Stimulated activated CD8-positive, alpha-beta memory T cell treated with anti-CD3 and anti-CD28 coated beads, Interleukin-15, amount 100 ng/mL, for 24 hours (primary cell): Measurements from ENCODE around the gene PLXDC2.
"Not testable (repeated sequence)": the region's sequence is repeated elsewhere in the genome, so short reads cannot be mapped to it uniquely, and the experiment has no call there.

ENCODE experiments used
- DNase-seq: peaks from one replicate; pipeline ENCODE4 v3.0.0-alpha.2; 2020; ENCODE audit warnings: low read depth

PLXDC2 gene

DNA sequence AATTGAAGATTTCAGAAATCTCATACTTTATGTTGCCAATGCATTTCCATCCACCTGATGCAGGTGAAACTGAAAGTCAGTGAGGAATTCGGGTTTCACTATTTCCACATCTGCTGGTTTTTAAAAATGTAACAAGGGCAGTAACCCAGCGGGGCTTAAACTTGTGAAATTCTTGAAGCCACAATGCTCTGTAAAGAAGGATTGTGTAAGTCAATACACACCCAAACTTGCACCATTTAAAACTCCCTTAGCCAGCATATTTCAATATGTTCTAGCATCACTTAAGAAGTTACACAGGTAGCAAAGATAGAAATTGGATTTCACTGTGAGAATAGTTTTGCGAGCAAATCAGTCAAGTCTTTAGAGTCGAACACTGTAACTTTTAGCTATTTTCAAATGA, 386.1 kb downstream of the PLXDC2 start:
- no peak for DNase-seq

GRCh38 chr10:20207653-20208052, 391.4 kb downstream of the PLXDC2 start:
- DNase-seq: no peak

DNA sequence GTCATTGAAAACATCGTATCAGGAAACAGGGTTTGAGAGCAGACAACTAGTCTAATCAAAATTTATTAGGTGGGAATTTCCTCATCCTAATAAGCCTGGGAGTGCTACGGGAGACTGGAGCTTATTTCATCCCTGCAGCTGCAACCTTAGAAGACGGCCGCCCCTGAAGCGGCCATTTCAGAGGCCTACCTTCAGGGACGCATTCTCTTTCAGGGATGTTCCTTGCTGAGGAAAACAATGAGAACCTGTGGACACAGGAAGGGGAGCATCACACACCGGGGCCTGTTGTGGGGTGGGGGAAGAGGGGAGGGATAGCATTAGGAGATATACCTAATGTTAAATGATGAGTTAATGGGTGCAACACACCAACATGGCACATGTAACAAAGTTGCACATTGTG, 392.9 kb downstream of the PLXDC2 start:
- DNase-seq: not testable (repeated sequence)

- no peak for DNase-seq
These were observed 399.4 kb downstream of the PLXDC2 start for GRCh38 chr10:20215547-20216152.

- DNase-seq: no peak
These were observed 405.1 kb downstream of the PLXDC2 start for GRCh38 chr10:20221356-20221755.

GRCh38 chr10:20228729-20229128, 412.5 kb downstream of the PLXDC2 start:
- DNase-seq: no peak

- DNase-seq: no peak
These were observed 416.0 kb downstream of the PLXDC2 start for GRCh38 chr10:20232079-20232705.

- no peak for DNase-seq
These were observed 417.2 kb downstream of the PLXDC2 start for GRCh38 chr10:20233423-20233822.

DNA sequence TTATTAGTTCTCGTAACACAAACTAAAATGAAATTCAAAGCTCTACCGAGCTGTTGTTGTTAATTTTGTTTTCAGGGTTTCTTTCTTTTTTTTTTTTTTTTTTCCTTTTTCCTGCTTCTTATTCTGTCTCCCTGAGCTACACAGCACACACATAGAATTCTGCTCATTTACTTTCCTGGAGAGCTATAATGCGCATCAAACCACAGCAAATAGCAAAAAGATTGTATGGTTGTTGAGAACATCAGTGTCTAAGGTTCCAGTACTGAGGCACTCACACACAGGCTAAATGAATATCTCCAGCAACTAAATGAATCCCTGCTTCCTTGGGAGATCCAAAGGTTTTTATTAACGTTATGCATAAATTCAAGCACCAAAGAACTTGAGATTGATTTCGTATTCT, 418.3 kb downstream of the PLXDC2 start:
- no peak for DNase-seq

GRCh38 chr10:20237091-20237570, 420.9 kb downstream of the PLXDC2 start:
- DNase-seq: no peak

- no peak for DNase-seq
These were observed 421.4 kb downstream of the PLXDC2 start for GRCh38 chr10:20237586-20237985.

- DNase-seq: no peak
These were observed 424.4 kb downstream of the PLXDC2 start for GRCh38 chr10:20240643-20241042.

DNA sequence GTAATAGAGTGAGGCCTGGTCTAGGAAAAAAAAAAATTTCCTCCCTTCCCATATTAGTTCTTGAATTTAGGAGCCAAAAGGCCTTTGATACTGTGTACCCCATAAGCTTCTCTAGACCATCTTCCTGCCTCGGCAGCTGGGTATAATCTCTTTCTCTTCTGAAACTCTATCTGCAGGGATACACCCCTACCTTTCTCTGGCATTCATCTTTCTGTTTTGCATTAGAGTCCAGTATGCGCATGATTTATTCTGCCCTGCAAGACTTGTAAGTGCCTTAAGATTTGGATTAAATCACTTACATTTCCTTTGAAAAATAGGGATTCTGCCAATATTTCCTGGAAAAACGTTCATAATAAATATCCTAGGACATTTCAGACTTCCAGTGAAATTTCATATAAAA, 431.2 kb downstream of the PLXDC2 start:
- DNase-seq: no peak

DNA sequence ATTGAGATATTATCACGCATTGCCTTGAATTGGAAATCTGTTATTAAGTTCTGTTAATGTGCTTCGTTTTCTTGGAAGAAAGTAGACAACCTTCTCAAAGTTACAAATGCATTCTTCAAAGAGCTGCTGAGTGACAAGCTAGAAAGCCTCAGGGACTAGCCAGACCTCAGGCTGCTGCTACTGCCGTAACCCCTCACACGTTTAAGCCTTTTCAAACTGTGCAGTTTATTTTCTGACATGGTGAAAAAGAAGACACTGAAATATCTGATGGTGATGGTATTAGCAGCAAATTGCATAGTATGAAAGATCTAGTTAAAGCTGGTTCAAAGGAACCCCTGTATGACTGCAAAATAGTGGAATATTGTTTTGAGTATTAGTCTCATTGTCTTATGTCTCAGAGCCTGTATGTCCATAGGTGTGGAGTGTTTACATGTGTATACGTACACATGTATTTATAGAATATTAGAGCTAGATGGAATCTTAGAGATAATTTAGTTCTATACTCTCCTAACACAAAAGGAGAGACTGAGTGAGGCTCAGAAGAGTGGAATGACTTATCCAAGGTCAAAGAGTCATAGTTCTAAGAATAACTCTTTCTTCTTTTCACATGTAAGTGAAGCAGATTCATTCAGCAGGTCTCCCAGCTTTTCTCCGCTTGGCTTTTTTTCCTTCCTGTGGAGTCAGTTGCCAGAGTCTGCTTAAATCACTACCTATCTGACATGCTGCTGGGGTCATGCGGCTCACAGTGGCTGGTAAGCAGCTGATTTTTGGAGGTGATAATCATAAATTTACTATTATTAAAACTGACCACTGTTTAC, 431.9 kb downstream of the PLXDC2 start:
- no peak for DNase-seq

DNA sequence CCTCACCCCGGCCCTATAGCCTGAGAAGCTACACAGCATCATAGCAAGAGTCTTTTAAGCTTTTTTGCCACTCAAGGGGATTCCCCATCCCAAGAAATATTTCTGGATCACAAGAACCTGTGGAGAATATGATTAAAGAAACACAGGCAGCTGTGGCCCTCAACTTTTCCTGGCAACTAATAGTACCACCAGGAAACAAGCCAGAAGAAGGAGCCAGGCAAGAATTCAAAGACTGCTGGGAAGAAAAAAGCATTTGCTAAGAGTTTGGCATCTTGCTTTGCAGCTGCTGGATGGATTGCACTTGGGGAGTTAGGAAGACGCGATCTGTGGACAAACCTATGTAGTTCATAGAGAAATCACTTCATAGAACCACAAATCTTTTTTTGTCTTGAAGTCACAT, 437.8 kb downstream of the PLXDC2 start:
- DNase-seq: no peak

DNA sequence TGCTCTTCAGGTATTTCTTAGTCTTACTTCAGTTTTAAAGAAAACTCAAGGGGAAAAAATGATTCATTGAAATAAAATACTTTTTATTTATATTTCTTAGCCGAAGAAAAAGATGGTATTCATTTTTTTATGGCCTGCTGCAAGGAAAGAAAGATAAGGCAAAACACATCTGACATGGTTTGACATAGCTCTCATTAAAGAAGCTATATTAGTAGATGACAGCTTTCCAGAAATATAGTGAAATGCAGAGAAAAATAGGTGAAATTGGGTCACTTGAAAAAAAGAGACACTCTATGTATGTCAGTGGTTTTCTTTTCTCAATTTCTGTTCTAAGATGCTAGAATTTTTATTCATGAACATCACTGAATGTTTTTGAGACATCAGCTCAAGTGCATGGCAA, 438.3 kb downstream of the PLXDC2 start:
- no peak for DNase-seq

DNA sequence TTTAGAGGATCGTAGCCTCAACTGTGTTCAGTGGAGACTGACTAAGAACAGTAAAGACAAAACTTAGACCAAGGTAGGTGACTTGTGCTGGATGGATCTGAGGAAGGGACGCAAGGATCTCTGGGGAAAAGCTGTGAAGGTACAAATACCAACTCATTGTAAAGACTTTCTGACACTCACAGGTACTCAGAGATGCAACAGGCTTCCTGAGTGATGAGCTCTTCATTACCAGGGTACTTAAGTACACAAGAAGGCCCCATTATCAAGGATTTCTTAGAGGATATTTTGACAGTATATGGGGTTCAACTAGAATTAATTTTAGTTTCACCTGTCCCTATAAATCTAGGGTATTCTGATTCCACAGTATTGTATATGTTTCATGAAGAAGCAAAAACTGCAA, 440.7 kb downstream of the PLXDC2 start:
- no peak for DNase-seq

DNA sequence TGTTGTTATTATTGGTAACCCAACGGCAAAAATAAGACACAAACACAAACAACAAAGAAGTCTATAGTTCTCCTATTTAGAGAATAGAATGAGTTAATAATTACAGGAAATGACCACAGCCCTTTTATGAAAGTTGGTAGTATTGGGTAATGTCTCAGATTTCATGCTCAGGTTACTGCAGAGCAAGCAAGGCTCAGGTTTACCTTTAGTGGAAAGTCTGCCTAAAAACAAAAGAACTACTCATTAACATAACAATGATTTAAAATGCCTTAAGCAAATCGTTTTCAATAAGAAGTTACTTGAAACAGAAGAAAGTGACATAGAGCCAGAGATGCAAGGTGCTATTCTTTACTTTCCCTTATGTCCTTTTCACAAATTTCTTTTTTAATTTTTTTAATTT, 441.2 kb downstream of the PLXDC2 start:
- DNase-seq: no peak

DNA sequence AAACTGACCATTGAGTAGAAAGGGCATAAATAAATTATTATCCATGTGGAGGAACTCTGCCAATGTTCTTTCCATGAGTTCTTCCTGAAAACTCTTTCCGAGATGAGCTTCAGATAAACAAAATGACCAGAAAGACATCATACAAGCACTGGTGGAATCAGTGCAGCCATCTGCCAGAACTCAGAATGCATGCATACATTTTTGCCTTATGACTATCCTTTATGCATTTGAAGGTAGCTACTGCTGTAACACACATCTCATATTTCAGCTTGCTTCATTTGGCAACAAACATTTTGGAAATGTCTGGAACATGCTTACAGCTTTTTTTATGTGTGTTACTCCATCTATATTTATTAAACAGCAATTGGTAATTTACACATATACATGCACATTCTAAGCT, 448.9 kb downstream of the PLXDC2 start:
- DNase-seq: no peak

- DNase-seq: no peak
These were observed 451.5 kb downstream of the PLXDC2 start for GRCh38 chr10:20267734-20268133.

- DNase-seq: no peak
These were observed 455.3 kb downstream of the PLXDC2 start for GRCh38 chr10:20271490-20271889.

- DNase-seq: no peak
These were observed 456.4 kb downstream of the PLXDC2 start for GRCh38 chr10:20272608-20273007.

DNA sequence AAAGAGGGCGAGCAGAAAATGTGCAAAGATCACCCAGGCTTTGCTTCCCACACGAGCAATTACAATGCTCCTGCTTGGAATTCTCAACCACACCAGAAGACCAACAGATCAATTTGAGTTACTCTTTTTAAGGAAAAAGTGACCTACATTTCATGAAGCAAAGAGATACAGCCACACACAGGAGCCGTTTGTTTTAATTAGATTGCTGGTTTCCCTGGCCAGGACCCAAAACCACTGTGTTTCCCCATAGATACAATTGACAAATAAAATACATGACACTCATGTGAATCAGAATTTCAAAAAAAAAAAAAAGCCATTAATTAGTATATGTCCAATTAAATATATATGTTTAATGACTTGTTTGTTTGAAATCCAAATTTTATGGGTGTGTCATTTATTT, 458.3 kb downstream of the PLXDC2 start:
- no peak for DNase-seq
